ENCODE data around the gene B4GALT6.
A peak's percentile ranks its signal among the peaks of the same experiment; 100 is the strongest.

The B4GALT6 gene

DNA sequence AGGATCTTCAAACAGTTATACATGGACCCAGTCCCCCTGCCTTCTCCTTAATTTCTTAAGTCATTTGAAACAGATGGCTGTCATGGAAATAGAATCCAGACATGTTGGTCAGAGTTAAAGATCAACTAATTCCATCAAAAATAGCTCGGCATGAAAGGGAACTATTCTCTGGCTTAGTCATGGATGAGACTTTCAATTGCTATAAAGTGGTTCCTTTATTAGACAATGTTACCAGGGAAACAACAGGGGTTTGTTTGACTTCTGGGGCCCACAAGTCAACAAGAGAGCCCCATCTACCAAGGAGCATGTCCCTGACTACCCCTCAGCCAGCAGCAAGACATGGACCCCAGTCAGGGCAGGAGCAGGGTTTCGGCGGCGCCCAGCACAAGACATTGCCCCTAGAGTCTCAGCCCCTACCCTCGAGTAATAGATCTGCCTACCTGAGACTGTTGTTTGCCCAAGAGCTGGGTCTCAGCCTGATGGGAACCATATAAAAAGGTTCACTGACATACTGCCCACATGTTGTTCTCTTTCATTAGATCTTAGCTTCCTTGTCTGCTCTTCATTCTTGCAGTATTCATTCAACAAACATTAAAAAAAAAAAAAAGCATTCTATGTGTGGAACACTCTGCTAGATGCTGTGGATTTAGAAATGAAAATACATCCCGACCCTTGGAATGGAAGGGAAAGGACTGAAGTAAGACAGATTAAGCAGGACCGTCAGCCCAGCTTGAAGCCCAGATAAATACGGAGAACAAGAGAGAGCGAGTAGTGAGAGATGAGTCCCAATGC is 88.1 kb downstream of the B4GALT6 start:
- no peak for DNase-seq

DNA sequence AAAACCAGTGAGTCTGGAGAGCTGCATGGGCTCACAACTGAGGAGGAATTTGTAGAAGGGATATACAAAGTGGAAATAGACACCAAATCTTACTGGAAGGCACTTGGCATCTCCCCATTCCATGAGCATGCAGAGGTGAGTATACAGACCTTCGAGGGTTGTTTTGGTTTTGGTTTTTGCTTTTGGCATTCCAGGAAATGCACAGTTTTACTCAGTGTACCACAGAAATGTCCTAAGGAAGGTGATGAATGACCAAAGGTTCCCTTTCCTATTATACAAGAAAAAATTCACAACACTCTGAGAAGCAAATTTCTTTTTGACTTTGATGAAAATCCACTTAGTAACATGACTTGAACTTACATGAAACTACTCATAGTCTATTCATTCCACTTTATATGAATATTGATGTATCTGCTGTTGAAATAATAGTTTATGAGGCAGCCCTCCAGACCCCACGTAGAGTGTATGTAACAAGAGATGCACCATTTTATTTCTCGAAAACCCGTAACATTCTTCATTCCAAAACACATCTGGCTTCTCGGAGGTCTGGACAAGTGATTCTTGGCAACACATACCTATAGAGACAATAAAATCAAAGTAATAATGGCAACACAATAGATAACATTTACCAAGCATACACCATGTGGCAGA is 89.1 kb downstream of the B4GALT6 start:
- DNase-seq = no peak

DNA sequence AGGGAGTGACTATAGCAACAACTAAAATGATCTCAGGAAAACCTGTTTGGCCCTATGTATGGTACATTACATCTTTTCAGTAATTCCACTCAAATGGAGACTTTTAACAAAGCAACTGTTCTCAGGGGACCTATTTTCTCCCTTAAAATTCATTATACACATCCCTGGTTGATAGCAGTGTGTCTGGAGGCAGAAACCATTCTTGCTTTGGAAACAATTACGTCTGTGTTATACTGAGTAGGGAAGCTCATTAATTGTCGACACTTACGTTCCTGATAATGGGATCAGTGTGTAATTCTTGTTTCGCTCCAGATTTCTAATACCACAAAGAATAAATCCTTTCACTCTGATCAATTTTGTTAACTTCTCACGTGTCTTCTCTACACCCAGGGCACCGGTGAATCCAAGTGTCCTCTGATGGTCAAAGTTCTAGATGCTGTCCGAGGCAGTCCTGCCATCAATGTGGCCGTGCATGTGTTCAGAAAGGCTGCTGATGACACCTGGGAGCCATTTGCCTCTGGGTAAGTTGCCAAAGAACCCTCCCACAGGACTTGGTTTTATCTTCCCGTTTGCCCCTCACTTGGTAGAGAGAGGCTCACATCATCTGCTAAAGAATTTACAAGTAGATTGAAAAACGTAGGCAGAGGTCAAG is 91.7 kb downstream of the B4GALT6 start:
- no peak for DNase-seq

DNA sequence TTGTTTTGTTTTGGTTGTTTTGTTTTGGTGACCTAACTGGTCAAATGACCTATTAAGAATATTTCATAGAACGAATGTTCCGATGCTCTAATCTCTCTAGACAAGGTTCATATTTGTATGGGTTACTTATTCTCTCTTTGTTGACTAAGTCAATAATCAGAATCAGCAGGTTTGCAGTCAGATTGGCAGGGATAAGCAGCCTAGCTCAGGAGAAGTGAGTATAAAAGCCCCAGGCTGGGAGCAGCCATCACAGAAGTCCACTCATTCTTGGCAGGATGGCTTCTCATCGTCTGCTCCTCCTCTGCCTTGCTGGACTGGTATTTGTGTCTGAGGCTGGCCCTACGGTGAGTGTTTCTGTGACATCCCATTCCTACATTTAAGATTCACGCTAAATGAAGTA is 92.8 kb downstream of the B4GALT6 start, which contains the start of gene TTR:
TSS of gene TTR (plus strand) at position 250 of the 400 bp plus-strand sequence. CDS start at position 276, 26 bp downstream.
- DNase-seq = no peak

DNA sequence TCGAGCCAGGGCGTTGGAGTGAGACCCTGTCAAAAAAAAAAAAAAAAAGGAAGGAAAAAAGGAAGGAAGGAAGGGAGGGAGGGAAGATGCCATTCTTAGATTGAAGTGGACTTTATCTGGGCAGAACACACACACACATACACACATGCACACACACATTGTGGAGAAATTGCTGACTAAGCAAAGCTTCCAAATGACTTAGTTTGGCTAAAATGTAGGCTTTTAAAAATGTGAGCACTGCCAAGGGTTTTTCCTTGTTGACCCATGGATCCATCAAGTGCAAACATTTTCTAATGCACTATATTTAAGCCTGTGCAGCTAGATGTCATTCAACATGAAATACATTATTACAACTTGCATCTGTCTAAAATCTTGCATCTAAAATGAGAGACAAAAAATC is 93.3 kb downstream of the B4GALT6 start:
- DNase-seq = no peak

DNA sequence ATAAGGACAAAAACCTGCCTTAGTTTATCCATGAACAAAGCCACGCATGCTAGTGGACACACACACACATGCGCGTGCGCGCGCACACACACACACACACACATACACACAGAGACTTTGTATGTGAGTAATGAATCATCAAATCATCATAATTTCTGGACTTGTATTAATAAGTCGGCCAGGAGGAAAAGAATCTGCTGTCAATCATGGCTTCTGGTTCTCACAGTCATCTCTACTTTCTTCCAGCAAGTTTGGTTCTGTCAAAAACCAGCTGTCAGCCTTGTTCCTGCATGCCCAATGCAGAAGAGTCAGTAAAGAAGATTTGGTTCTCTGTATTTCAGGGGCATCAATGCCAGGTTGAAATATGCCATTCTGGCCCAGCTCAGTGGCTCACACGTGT is 93.8 kb downstream of the B4GALT6 start:
- no peak for DNase-seq

DNA sequence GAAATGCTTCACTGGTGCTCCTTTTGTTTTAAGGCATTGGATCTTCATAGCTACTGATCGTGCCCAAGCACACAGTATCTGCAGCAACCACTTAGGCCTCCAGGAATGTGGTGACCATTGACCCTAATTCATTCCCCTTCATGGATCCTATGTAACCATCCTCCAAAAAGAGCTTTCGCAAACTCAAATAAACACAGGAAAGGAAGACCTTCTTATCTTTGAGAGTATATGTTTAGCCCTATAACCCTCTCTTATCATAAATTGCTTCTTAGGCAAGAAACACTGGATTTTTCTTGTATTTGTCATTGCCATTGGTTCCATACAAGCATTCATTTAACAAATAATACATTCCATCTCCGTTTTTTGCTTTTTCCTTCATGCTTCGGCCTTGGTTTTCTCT is 96.9 kb downstream of the B4GALT6 start:
- no peak for DNase-seq

DNA sequence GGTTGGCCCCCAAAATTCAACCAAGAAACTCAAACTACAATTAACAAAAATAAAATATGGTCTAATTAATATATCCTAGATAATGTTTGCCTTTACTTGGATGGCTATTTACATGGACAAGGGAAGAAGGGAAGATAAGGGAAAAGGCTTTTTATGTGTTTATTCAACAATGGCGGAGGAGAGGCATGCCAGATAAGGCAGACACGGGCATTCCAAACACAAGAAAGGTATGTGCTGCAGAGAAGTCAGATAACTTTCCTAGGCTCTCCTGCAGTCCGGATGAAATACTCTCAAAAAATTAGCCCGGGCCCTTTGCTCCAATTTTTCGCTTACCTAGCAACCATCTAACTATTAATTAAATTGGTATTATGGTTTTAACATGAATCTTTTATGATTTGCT is 97.8 kb downstream of the B4GALT6 start:
- no peak for DNase-seq

DNA sequence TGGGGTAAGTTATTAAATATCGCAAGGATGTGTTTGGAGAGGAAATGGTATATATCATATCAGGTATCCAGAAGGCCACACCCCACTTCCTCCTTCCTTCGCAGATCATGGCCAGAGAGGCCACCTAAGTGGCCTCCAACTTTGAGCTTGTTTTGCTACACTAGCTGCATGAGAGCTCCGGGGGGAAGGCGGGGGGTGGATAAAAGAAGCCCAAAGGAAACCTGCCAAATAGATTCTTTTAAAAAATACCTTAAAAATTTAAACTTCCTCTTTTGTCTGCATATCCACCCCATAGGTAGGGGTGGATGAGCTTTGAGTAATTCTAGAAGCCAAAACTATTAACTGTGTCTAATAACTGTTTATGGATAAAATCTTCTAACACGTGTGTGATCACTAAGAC is 98.4 kb downstream of the B4GALT6 start:
- no peak for DNase-seq

DNA sequence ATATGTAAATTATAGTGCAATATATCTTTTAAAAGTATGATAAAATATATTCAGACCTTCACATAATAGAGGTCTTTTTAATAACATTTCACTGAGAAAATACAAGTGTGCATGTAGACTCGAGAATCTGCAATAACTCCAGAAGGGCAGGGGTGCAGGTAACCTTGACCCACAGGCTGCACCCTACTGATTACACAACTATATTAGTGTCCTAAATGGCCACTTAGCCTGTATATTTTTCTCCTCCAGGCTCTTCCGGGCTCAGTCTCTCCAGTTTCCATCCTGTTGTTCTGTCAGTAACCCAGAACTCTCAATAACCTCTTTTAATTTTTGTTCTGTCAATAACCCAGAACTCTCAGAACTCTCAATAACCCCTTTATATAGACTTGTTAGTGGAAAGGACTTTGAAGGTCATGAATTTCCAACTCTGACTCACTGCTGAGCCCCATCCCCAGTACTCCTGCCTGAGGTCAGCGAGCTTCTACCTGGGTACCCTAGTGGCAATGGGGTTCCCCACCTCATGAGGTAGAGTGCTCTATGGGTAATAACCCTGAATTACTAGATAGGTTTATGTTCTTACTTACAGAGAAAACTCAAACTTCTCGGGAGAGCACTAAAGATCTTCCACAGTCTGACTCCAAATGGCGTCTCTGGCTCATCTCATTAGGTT is 101.1 kb downstream of the B4GALT6 start:
- no peak for DNase-seq

DNA sequence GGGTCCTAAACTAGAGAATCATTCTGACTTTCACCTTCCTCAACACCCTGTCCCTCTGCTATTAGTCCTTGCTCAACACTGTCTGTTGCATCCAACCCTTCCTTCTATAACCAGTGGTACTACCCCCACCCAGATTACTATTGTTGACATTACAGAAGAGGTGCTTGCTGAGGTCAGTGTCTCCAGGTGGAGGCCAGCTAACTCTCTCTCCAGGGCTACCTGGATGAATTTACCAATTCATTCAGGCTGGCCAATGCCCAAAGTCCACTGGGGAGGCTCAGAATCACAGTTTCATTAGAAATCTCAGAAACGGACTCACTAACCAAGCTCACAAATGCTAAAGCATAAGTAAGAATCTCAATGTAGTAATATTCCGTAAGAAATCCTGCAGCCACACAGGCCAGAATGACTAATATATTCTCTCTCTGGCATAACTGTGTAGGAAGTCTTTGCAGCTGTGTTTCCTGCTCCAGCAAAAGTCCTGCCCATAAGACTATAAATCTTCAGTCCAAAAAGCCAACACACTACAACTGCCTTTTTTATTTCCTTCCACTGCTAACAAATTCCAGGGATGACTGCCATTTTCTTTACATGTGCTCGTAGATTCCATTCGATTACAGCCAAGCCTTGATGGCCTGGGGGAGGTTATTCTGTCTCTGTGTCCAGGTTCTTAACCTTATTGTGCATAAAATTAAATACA is 102.7 kb downstream of the B4GALT6 start:
- DNase-seq = peak in 1 of 58 donors; percentile 16

DNA sequence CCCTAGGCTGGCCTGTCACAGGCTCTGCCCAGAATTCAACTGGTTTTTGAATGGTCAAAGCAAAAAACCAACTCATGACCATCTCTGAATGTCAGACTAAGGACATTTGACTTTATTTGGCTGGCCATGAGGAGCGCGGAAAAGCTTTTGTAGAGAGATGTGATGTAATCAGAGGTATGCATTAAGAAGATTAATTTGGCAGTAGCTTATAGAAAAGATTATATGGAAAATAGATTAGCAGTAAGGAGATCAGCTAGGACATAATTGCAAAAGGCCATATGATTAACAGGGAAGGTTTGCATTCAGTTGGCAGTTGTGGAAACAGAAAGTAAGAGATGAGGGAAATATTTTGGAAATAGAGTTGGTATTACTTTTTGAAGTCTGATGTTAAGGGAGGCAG is 105.0 kb downstream of the B4GALT6 start:
- no peak for DNase-seq

DNA sequence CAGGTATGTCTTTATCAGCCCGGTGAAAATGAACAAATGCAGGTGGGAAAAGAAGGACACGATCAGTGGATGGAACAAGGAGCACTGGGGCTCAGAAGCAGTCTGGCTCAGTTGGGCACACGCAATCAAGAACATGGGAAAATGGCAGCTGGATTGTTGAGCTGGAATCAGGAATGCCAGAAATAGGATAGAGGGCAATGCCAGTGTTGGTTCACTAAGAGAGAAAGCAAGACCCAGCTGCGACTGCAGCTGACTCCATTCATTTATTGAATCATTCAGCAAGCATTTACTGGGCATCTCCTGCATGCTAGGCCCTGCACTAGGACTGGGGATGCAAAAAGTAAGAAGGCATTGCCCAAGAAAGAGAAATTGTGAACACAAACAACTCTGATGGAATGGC is 106.3 kb downstream of the B4GALT6 start:
- no peak for DNase-seq

DNA sequence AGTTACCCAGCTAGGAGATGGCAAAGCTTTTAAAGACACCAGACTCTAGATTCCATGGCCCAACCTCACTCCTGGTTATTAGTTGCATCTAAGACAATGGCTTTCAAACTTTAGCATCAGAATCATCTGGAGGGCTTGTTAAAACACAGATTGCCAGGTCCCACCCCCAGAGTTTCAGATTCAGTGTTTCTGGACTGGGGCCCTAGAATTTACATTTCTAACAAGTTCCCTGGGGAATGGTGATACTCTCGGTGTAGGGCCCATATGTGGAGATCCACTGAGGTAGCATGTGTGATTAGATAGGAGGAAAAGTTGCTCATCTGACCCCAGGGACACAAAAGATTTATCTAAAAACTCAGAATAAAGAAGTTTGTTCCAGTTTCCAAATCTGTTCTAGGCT is 107.2 kb downstream of the B4GALT6 start:
- DNase-seq = no peak

DNA sequence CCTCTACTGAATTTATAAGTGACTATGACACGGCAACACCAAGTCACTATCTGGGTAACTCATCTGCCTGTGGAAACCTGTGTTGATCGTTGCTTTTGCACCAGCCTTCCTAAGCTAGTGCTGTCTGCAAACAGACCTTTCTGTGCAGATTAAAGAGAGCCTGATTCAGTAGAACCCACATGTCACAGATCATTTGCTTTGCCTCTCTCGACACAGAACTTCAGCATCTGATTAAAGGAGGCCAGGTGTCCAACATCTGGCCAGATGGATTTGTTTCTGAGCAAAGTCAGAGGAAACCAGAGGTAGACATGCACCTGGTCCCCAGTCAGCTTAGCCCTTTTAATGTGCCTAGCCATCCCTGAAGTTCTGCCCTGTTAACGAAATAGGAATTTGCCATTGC is 107.7 kb downstream of the B4GALT6 start:
- no peak for DNase-seq

DNA sequence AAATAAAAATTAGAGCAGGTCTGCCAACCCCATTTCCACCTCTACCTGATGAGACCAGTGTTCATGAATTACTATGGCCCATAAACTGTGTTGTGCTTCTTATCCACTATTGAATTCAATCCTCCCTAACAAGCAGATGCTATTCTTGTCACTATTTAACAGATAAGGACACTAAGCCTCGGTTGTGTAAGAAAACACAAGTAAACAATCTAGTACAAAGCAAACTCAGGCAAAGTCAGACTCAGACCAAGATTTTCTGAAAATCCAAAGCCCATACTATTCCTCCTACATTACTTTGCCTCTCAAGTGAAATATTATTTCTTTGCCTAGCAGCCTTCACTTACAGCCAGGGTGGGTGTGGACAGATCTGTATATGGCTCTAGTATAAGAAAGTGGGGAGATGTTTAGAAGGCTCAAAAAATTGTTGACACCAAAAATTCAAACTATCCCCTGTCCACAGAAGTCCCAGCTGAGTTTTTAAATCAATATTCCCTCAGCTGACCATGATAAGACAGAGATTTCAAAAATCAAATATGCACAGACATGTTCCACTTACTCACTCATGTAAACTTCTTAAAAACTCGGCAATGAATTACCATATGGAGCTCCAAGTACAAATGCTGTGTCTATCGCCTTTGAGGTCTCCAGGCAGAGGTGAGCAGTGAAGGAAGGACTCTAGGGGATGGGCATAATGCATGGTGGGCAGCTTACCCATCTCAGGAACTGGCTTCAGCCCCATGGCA is 108.7 kb downstream of the B4GALT6 start:
- no peak for DNase-seq

DNA sequence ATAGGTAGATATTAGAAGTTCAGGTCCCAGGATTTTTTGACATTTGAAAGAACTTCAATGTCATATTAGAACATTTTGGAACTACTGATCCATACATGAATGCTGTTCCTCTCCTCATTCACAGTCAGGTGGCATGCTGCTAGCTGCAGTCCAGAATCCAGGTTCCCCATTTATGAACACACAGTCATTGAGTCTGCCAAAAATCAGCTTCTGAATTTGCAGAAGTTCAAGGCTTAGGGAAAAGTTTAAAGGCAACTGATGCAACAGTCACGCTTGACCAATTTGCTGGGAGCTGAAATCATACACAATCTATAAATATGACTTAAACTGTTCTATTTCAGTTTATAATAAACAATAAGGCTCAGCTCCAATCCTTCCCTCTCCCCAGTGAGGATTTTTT is 110.0 kb downstream of the B4GALT6 start:
- no peak for DNase-seq

Measured in anterior cingulate cortex (tissue), 58 donors.